DMS153 treated with DMSO at 0.1 percent for 48 hours (cell line): ENCODE results near the gene PAX2.

Source experiments
- DNase-seq: peaks from one replicate; lab custom pipeline; 2025; ENCODE audit not compliant: unreplicated experiment; lab: John Stamatoyannopoulos, UW

Gene PAX2

DNA sequence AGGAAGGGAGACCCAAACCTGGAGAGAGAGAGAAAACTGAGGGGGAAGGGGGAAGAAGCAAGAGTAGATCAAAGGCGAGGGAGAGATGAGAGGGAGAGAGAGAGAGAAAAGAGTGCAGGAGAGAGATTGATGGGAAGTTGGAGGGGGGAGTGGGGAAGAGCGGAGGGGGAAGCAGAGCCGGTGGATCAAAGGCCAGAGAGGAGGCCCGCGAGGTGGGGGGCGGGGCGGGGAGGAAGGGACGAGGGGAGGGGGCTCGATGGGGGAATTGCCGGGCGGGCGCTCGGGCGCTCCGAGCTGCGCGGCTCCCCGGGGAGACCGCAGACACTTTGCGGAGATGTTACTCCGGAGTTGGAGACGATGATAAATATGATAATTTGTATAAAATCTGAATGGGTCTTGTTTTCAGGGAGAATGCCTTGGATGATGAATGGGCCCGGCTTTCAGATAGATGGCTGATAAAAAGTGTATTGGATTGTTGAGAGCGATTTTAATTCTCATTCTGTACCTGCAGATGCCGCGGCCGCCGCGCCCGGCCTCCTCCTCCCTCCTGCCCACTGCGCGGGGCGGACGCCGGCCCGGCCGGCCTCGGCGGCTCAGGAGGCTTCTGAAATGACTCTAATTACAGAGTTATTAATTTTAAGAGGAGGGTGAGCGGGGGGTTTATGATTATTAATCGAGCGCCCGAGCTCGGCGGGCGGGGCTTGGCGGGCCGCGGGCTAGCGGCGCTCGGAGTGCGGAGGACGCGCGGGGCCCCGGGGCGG is 21.4 kb upstream of the PAX2 start:
- no peak for DNase-seq

GRCh38 chr10:100724531-100725027 is 20.8 kb upstream of the PAX2 start:
- no peak for DNase-seq

- DNase-seq: no peak
Observed at GRCh38 chr10:100725071-100725471, 20.3 kb upstream of the PAX2 start.

- no peak for DNase-seq
Observed at GRCh38 chr10:100725869-100726426, 19.4 kb upstream of the PAX2 start.

DNA sequence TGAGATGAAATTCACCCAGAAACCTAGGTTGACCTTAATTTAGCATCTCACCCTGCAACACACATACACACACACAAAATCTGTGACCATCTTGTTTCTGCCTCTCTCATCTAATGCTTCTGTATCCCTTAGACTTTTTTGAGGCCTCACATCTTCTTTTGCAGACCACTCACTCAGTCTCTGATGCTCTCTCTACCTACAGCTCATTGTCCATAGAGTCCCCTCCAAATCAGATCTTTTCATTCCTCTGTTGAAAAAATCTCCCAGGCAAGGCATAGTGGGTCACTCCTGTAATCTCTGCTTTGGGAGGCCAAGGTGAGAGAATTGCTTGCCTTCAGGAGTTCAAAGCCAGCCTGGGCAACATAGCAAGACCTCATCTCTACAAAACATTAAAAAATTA is 17.6 kb upstream of the PAX2 start:
- DNase-seq: no peak

GRCh38 chr10:100728928-100729861 is 16.2 kb upstream of the PAX2 start:
- DNase-seq: no peak

DNA sequence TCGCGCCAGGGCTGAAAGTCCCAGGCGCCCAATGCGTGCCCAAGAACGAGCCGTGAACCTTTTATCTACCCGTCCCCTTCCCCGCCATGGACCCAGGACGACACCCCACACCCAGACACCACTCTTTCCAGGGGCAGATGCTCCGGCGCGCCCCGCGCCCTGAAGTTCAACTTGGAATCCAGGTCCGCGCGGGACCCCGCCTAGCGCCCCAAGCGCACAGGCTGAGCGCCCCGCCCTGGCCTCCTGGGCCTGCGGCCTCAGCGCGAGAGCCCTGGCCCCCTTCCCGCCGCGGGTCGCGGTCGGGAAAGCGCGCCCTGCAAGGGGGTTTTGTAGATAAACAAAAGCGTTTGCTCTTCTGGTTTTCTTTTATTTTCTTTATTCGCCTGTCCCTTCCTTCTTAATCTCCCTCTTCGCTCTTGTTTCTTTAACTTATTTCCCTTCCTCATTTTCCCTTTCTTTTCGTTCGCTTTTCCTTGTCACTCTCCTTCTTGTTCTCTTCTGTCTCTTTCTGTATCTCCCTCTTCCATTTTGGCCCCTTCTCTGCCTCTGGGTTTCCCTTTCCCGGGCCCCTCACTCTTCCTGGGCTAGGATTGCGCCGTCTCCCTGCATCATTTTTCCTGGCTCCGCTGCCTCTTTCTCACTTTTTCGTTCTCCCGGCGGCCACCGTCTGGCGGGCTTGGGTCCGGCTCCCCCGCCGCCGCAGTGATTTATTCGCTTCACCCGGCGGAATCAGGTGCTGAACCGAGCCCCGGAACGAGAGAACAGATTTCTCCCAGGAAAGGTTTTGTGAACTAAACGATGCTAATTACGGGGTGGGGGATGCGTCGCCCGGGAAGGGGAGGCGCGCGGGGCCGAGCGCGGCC is 15.3 kb upstream of the PAX2 start:
- no peak for DNase-seq

- no peak for DNase-seq
Observed at GRCh38 chr10:100730725-100731406, 14.5 kb upstream of the PAX2 start.

DNA sequence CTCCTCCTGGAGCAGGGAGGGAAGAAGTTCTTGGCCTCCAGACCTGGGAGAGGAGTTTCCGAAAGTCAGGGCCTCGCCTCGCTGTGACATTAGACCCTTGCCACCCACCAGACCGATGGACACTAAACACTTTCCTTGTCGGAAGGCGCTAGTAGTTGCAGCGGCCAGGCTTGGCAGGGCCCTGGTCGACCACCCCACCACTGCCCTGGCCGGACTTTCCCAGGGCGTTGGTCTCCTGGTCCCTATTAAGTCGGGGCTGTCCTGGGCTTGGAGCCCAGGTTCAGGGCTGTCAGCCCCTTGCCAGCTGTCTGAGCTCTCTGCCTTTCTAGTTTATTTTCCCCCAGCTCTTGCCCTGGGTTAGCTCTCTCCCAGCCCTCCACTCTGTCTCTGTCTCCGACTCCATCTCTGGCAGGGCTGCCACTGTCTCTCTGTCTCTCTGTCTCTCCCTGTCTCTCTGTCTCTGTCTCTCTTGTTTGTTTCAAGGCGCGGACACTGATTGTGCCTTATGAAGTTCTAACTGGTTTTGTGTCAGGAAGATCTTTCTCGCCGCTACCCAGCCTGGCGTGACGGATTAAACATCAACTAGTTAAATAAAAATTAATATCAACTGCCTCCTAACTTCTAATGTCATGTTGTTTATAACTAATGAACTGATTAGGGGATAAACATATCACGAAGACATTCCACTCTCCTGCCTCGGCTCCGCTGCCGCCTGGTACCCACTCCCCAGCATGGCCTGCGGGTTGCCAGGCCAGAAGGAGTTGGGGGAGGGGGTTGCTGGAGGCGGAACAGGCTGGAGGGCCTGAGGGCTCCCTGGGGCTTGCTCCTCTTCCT is 13.8 kb upstream of the PAX2 start:
- no peak for DNase-seq

- no peak for DNase-seq
Observed at GRCh38 chr10:100732241-100732596, 13.2 kb upstream of the PAX2 start.

DNA sequence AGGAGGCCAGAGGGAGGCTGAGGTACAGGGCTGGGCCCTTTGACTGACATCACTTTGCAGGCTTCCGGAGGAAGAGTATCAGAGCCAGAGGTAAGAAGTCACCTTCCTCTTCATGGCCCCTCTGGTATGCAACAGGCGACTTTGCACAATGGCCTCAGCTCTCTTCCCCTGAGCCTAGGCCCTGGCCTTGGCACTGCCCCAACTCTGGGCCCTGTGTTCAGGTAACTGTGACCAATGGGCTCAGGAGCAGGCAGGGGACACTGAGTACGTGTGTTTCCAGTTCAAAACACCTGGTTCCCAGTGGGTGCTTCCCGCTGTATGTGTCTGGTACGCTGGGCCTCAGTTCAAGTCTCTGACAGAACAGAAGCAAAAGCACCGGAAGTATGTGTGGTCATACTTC is 12.1 kb upstream of the PAX2 start:
- DNase-seq: no peak

DNA sequence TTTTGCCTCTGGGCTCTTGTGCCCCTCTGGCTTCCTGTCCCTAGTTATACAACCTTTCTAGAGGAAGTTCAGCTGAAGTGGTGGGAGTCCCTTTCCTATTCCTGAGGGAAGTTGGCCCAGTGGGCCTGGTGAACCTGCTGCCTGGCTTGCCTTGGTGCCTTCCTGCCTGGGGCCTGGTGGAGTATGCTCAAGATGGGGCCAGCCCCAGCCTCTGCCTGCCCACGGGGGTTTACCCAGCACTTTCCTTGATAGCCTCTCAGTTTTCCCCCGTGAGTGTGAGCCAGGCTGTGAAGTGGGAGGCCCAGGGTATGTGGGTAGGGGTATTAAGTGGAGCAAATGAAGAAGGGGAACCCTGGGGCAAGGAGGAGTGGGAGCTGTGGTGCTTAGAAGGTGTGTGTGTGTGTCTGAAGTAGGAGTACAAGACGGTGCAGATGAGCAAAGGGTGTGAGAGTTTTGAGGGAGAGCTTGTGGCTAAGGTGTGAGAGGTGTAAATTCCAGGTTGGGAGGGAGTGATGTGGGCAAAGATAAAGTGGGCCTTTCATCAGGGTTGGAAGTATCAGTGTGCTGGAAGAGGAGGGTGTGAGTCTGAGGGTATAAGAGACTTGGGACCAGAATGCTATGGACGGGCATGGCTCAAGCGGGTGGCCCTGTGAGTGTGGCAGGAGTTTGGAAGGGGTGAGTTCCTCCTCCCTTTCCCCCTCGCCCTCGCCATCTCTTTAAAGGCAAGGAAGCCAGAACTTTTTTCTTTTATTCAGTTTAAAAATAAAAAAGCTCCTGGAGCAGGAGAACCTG is 10.9 kb upstream of the PAX2 start:
- DNase-seq: no peak

DNA sequence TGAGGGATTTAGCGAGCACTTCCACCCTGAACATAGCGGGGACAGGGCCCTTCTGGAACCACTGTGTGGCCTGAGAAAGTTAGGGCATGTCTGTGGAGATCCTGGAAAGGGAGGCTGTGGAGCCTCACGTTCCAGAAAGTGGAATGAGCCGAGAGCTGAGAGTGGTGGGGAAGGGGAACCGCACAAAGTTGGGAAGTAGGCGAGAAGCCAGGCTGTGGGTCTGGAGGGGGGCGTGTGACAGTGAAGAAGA is 10.4 kb upstream of the PAX2 start:
- no peak for DNase-seq

DNA sequence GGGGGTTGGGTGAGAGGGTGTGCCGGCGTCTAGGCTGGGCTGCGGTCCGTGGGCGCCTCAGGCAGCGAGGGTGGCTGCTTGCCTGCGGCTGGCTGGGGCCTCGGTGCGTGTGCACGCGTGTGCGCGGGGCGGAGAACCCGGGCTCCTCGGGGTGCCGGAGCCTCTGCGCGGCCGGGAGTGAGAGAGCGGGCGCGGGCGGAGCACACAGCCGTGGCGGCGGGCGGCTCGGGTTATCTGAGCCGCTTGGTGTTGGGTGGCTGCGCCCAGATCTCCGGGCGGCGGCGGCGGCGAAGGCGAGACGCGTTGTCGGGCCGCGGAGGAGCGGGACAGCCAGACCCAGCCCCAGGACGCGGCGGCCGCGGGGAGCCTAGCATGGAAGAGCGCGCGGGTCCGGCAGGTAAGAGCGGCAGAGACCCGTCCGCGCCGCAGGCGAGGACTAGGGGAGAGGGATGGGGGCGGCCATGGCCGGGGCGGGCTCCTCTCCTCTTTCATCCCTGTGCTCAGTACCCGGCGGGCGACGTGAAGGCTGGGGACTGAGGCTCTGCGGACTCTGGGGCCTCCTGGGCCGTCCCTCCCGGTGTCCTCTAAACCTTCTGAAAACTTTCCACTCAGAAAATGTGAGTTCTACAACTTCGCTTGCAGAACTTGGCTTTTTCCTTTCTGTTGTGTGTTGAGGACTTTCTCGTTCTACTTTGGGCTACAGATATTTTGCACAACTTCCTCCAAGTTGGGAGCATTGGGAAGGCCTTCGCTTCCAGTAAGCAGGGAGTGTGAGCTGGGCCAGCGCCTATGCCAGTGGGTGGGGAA is 9.8 kb upstream of the PAX2 start:
- no peak for DNase-seq

DNA sequence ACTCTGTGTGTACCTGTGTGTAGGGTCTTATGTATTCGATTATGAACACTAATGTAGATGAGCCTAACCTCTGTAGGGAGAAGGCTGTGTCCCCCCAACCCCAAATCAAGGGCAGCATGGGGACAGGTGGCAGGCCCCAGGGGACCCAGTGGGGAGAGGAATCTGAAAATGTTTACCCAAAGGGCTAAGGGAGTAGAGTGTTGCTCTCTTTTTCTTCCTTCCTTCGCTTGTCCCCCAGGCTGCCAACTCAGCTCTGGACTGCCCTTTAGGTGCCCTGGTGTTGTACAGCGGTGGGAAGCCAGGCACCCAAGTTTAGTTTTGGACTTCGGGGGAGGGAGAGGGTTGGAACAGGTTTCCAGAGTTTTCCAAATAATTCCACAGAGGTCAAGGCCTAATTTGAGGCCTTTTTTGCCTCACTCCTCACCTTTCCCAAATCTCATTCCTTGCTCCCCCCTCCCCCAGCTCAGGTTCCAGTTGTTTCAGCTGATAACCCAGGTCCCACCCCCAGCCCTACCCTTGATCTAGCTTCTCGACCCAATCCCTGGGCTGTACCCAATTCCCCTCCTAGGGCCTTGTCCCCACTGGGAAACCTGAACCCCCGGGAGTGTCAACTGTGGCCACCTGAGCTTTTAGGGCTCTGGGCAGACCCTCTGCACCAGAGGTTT is 9.1 kb upstream of the PAX2 start:
- DNase-seq: no peak

DNA sequence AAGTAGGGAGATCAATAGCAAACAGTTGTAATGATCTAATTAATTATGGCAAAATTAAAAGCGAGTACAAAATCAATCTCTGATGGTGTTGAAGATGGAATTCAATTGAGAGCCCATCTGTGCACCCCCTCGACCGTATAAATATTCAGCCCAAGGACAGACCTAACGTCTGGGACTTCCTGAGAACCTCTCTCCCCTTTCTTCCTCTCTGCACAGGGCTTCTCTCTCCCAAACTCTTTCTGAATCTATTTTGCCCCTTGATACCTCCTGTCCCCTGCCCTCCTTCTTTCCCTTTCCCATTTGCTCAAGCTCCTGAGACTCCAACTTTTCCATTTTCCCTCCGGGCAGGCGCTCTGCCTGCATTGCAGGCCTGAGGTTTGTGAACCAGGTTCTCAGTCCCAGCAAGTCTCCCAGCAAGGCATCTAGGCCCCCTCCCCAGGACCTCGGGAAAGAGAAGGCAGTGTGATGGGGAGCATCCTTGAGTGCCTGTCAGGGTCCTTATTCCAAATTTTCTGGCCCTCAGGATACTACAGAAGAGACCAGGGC is 8.5 kb upstream of the PAX2 start:
- DNase-seq: no peak

DNA sequence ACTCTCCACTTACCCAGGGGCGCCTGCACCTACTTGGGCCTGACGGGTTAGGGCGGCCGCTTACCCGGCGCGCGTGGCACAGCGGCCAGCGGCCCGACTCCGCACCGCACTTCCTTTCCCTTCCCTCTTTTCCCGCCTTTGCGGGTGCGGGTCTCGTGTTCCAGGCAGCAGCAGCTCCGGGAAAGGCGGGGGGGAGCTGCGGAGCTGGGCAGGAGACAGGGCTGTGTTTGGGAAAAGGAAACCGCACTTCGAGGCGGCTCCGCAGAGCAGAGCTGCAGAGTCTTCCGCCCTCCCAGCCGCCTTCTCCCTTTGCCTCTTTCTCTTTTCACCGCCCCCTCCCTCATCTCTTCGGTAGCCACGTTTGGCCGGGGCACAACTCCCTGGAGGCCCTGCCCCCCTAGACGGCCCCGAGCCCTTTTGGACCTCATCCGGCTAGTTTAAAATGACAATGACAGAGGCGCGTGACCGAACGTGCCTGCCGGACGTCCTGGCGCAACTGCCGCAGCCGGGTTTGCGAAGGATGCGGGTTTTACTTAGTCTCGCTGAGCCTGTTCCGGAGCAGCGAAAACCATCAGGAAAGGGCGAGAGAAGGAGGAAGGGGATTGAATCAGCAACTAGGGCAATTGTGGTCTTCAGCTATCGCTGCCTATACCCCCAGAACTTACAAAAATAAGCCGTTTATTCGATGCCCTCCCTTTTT is 7.9 kb upstream of the PAX2 start:
- no peak for DNase-seq
